K562 (cell line): ENCODE measurements around the gene SMIM35. TPM values are rescaled to one million over a fixed set of nuclear protein-coding genes. Genes with fewer than 3 reads are reported as not detected.

ENCODE experiments used
- ATAC-seq: fragments of 200-7000 bp; cut with Tn5 transposase; 3 replicates; pipeline ENCODE4 v1.9.1; 2020; ENCODE audit warnings: moderate library complexity
- BruUV-seq: library from RNA; stranded (reverse); fragments of 400-500 nt; replicated peaks from 2 replicates; lab custom pipeline; 2021; lab: Mats Ljungman, UMichigan
- CTCF ChIA-PET: fragments of 300-600 bp; formaldehyde crosslinking; extraction: SDS; loops from one replicate; lab custom pipeline; 2021; ENCODE audit warnings: low intra/inter-chr PET ratio; lab: Yijun Ruan, JAX
- POLR2A ChIA-PET: fragments of 300-600, 350-650 bp; sonication (Branson Sonifier 250); formaldehyde crosslinking; extraction: SDS; loops from one replicate; lab custom pipeline; 2021; ENCODE audit warnings: antibody characterized with exemption, inconsistent platforms; lab: Yijun Ruan, JAX
- DNase-seq, 4 experiments: peaks; one replicate each; pipeline versions ENCODE4 v3.0.0 to v3.0.0-alpha.2; 2011 to 2018; ENCODE audit warnings: low spot score in 3 of 4, mixed read lengths in 3 of 4; ENCODE audit errors: extremely low read depth in 1 of 4
- FAIRE-seq: peaks from 2 replicates; lab custom pipeline; 2011; peaks lifted over from hg19 to GRCh38; lab: Jason Lieb, UNC
- H2AFZ ChIP-seq: 2 replicates; pipeline ENCODE4 v1.6.0; 2011; ENCODE audit warnings: low read depth, low read length, control low read depth, inconsistent platforms
- H3K27ac ChIP-seq: fragments of 200-600 bp; 3 replicates; pipeline ENCODE4 v1.8.0; 2011; ENCODE audit warnings: low read depth, mild to moderate bottlenecking, control low read depth, inconsistent platforms, low read length, moderate library complexity, mixed read lengths; ENCODE audit errors: extremely low read depth
- H3K27me3 ChIP-seq, 2 experiments: fragments of 300-600 bp in 1 of 2; 2 replicates in 1 of 2; 3 replicates in 1 of 2; pipeline versions ENCODE4 v1.6.0 to v1.8.0; 2011; ENCODE audit warnings: inconsistent platforms in 2 of 2, low read length in 2 of 2, mild to moderate bottlenecking in 1 of 2, mixed read lengths in 1 of 2, moderate library complexity in 1 of 2; ENCODE audit not compliant: control insufficient read depth in 2 of 2, insufficient read depth in 2 of 2
- H3K36me3 ChIP-seq: fragments of 300-600 bp; 3 replicates; pipeline ENCODE4 v1.8.0; 2011; ENCODE audit warnings: mild to moderate bottlenecking, low read length, inconsistent platforms; ENCODE audit not compliant: control insufficient read depth, insufficient read depth
- H3K4me1 ChIP-seq, 2 experiments: fragments of 200-600 bp in 1 of 2; replicated peaks in 1 of 2; 2 replicates in 1 of 2; 3 replicates in 1 of 2; pipeline versions ENCODE4 v1.5.1 to v1.8.0; 2011; ENCODE audit warnings: inconsistent platforms in 2 of 2, low read length in 2 of 2, mild to moderate bottlenecking in 1 of 2, mixed read lengths in 1 of 2, moderate library complexity in 1 of 2; ENCODE audit not compliant: control insufficient read depth in 2 of 2, insufficient read depth in 2 of 2
- H3K4me2 ChIP-seq: 2 replicates; pipeline ENCODE4 v1.6.1; 2011; ENCODE audit warnings: low read length, control low read depth, inconsistent platforms, mixed read lengths; ENCODE audit not compliant: insufficient read depth
- H3K4me3 ChIP-seq: fragments of 200-600 bp; sonication (generic), shearing (Covaris generic); 2 replicates; pipeline ENCODE4 v1.5.1; 2016; ENCODE audit warnings: control low read depth, inconsistent platforms
- H3K79me2 ChIP-seq: fragments of 200-600 bp; 3 replicates; pipeline ENCODE4 v1.8.0; 2011; ENCODE audit warnings: low read length, inconsistent platforms; ENCODE audit not compliant: control insufficient read depth, insufficient read depth
- H3K9ac ChIP-seq, 2 experiments: 2 replicates each; pipeline versions ENCODE4 v1.6.0 to v1.6.1; 2011; ENCODE audit warnings: low read depth in 2 of 2, low read length in 2 of 2, control low read depth in 1 of 2, inconsistent platforms in 1 of 2, mild to moderate bottlenecking in 1 of 2, mixed read lengths in 1 of 2; ENCODE audit not compliant: insufficient read depth in 1 of 2
- H3K9me1 ChIP-seq: one replicate; pipeline ENCODE4 v1.6.0; 2011; ENCODE audit warnings: inconsistent platforms, mild to moderate bottlenecking, low read length, moderate library complexity; ENCODE audit not compliant: control insufficient read depth, insufficient read depth
- H3K9me3 ChIP-seq: replicated peaks from 2 replicates; pipeline ENCODE4 v1.5.1; 2011; ENCODE audit warnings: low read depth, low read length, inconsistent platforms; ENCODE audit not compliant: control insufficient read depth, insufficient read depth
- H4K20me1 ChIP-seq: replicated peaks from 2 replicates; pipeline ENCODE4 v1.6.1; 2011; ENCODE audit warnings: low read length, inconsistent platforms, mixed read lengths; ENCODE audit not compliant: control insufficient read depth, insufficient read depth
- ADNP ChIP-seq: fragments of 200-800 bp; sonication (Bioruptor generic); IDR thresholded peaks from 2 replicates; pipeline ENCODE4 v1.6.1; 2016; ENCODE audit warnings: missing genetic modification characterization, missing compliant biosample characterization
- BCOR ChIP-seq: fragments of 450-650 bp; IDR thresholded peaks from 2 replicates; pipeline ENCODE4 v1.6.1; 2016
- CHD4 ChIP-seq: fragments of 200-600 bp; sonication (generic); IDR thresholded peaks from 3 replicates; pipeline ENCODE4 v1.6.1; 2012; ENCODE audit warnings: low read depth, mild to moderate bottlenecking, mixed read lengths, low read length, inconsistent platforms; ENCODE audit not compliant: insufficient read depth, insufficient replicate concordance, poor library complexity, severe bottlenecking
- ELF4 ChIP-seq: fragments of 450-650 bp; formaldehyde crosslinking; IDR thresholded peaks from 2 replicates; pipeline ENCODE4 v1.4.0; 2022; ENCODE audit warnings: missing genetic modification characterization
- ERF ChIP-seq: fragments of 450-650 bp; formaldehyde crosslinking; IDR thresholded peaks from 2 replicates; pipeline ENCODE4 v1.4.0; 2020; ENCODE audit warnings: mild to moderate bottlenecking, mixed read lengths
- JUND ChIP-seq, 2 experiments: IDR thresholded peaks; 2 replicates in 1 of 2; 3 replicates in 1 of 2; pipeline ENCODE4 v1.6.1; 2011; ENCODE audit warnings: borderline replicate concordance in 2 of 2, low read depth in 2 of 2, low read length in 2 of 2, improper control_type of control experiment in 1 of 2, missing biosample characterization in 1 of 2, missing genetic modification characterization in 1 of 2, missing genetic modification reagents in 1 of 2
- KDM1A ChIP-seq, 2 experiments: fragments of 450-650 bp; IDR thresholded peaks; 2 replicates each; pipeline ENCODE4 v1.6.1; 2016; ENCODE audit warnings: mild to moderate bottlenecking in 2 of 2
- MBD1 ChIP-seq: fragments of 250-450 bp; sonication (Bioruptor Pico); IDR thresholded peaks from 2 replicates; pipeline ENCODE4 v1.8.0; 2022; ENCODE audit warnings: inconsistent platforms
- NBN ChIP-seq: fragments of 450-650 bp; IDR thresholded peaks from 2 replicates; pipeline ENCODE4 v1.6.1; 2016; ENCODE audit warnings: low read depth, mild to moderate bottlenecking
- RBM25 ChIP-seq: fragments of 200-400 bp; formaldehyde crosslinking; IDR thresholded peaks from 2 replicates; pipeline ENCODE4 v1.6.1; 2018; ENCODE audit warnings: low read length, low read depth, moderate library complexity; ENCODE audit not compliant: severe bottlenecking
- RCOR1 ChIP-seq, 2 experiments: IDR thresholded peaks; 2 replicates each; pipeline ENCODE4 v1.6.1; 2012; ENCODE audit warnings: low read depth in 2 of 2, low read length in 2 of 2, borderline replicate concordance in 1 of 2, improper control_type of control experiment in 1 of 2
- TAL1 ChIP-seq: fragments of 450-650 bp; IDR thresholded peaks from 2 replicates; pipeline ENCODE4 v1.6.1; 2016; ENCODE audit warnings: mild to moderate bottlenecking
- ZBED1 ChIP-seq: IDR thresholded peaks from 2 replicates; pipeline ENCODE4 v1.6.1; 2014
- ZFP36 ChIP-seq: fragments of 150-350 bp; IDR thresholded peaks from 2 replicates; pipeline ENCODE4 v1.6.1; 2018; ENCODE audit warnings: low read length, low read depth; ENCODE audit not compliant: partially characterized antibody
- ZNF140 ChIP-seq: fragments of 250-450 bp; sonication (Bioruptor Pico); IDR thresholded peaks from 2 replicates; pipeline ENCODE4 v1.8.0; 2021; ENCODE audit warnings: moderate library complexity, mild to moderate bottlenecking, inconsistent platforms
- ZNF280A ChIP-seq: fragments of 450-650 bp; IDR thresholded peaks from 2 replicates; pipeline ENCODE4 v1.6.1; 2018; ENCODE audit warnings: mild to moderate bottlenecking, low read depth; ENCODE audit not compliant: partially characterized antibody
- ZNF740 ChIP-seq, 3 experiments: fragments of 200-800 bp in 1 of 3; sonication (Bioruptor generic) in 1 of 3; sonication (generic) in 1 of 3; formaldehyde crosslinking in 1 of 3; IDR thresholded peaks; 2 replicates each; pipeline versions ENCODE4 v1.6.1 to v1.8.0; 2016 to 2022; ENCODE audit warnings: mild to moderate bottlenecking in 2 of 3, missing compliant biosample characterization in 2 of 3, missing genetic modification characterization in 2 of 3, missing genetic modification reagents in 1 of 3
- in situ Hi-C: fragments of 300-500 bp; cut with MboI; formaldehyde crosslinking; loops from 4 replicates; pipeline ENCODE4 v1.15.0; 2018; ENCODE audit warnings: inconsistent platforms, mixed read lengths
- intact Hi-C: fragments of 100-400 bp; cut with micrococcal nuclease; formaldehyde crosslinking; loops from 2 replicates; pipeline ENCODE4 v1.14.2; 2022
- polyA plus RNA-seq, 8 experiments: library from polyadenylated mRNA; depleted of rRNA in 4 of 8; stranded (reverse) in 5 of 8; unstranded in 3 of 8; fragments of >200 nt; fragmentation: Nextera tagmentation in 2 of 8; fragmentation: Illumina TruSeq in 1 of 8; extraction: Ambion mirVana in 2 of 8; extraction: Trizol in 1 of 8; gene quantifications; 2 replicates each; pipeline versions ENCODE4 v1.2.1 to v1.2.3, GENCODE V29; 2011 to 2014; ENCODE audit warnings: inconsistent platforms in 1 of 8, missing spikeins in 1 of 8
- total RNA-seq, 7 experiments: library from RNA; depleted of rRNA in 6 of 7; stranded (reverse); fragments of >200 nt in 6 of 7; fragmentation: Illumina TruSeq in 2 of 7; extraction: Trizol in 2 of 7; gene quantifications; 2 replicates each; pipeline versions ENCODE4 v1.2.1 to v1.2.3, GENCODE V29; 2011 to 2021; ENCODE audit warnings: low replicate concordance in 1 of 7

SMIM35 gene
- total and polyA plus RNA-seq, 9 of the 15 experiments (the other 6 are each of a cell fraction or from before 2014, with no cell fraction given) = 0.03 TPM; not detected in 7

GRCh38 chr11:118084656-118085055 lies 2.1 kb downstream of the SMIM35 start:
- in situ Hi-C loops = no loop called here
- CTCF ChIA-PET = no interaction called here
- no peak for FAIRE-seq

More at GRCh38 chr11:118084656-118085055, 2.1 kb downstream of the SMIM35 start:
- Histone ChIP-seq H3K79me2 (no peaks in the 10 kb centered on the region), H3K27me3 (peaks cover 6 to 25% of the 10 kb centered on the region in 2 experiments; a peak in 4 of 5 replicates), H3K27ac (no peak overlapping the region), H2AFZ (no peak overlapping the region), H3K4me2 (no peak overlapping the region), H3K36me3 (no peaks in the 10 kb centered on the region), H3K9me1 (no peaks in the 10 kb centered on the region), H3K9me3 (peaks cover 10% of the 10 kb centered on the region), H3K4me3 (no peak overlapping the region)
- POLR2A ChIA-PET = interaction anchor here (1.0 kb wide), 1 partner anchor 11 kb away, joined by 3 read pairs; no protein-coding TSS in a partner anchor
- ATAC-seq = no peak
- no peak for DNase-seq
- intact Hi-C loops = no loop called here
- BruUV-seq = no TSS peak
- TF ChIP-seq ZNF140 (CRISPR knock-in tag) (no peak), RBM25 (peak; percentile 74), ZBED1 (no peak), ELF4 (CRISPR knock-in tag) (no peak), RCOR1 (IDR thresholded peaks at IDR 0.05; ENCODE audit: borderline replicate concordance in 1 of 2, low read depth in 2 of 2, low read length in 2 of 2) (peak; percentile 14 to 57; a peak in 2 of 4 replicates), ZFP36 (no peak), TAL1 (no peak), ZNF740 (CRISPR knock-in tag; IDR thresholded peaks at IDR 0.05) (no peak), ZNF740 (tag; IDR thresholded peaks at IDR 0.05) (no peak), JUND (IDR thresholded peaks at IDR 0.05; ENCODE audit: borderline replicate concordance, low read depth, low read length) (no peak), JUND (tag; IDR thresholded peaks at IDR 0.05; ENCODE audit: borderline replicate concordance, low read depth, low read length) (no peak), ADNP (tag) (peak; percentile 72; the same call in 1 of the 2 replicates), CHD4 (peak; percentile 84), NBN (no peak), KDM1A (IDR thresholded peaks at IDR 0.05) (peak; percentile 74 to 82), MBD1 (CRISPR knock-in tag) (no peak), ERF (CRISPR knock-in tag) (no peak), ZNF280A (no peak), BCOR (peak; percentile 92)
- TF ChIP-seq, all 486 proteins: peak for 6
- H3K4me1 ChIP-seq = peaks cover 8 to 12% of the 10 kb centered on the region in 2 experiments; a peak in 4 of 5 replicates
- H3K9ac ChIP-seq = no peak overlapping the region
- H4K20me1 ChIP-seq = no peaks in the 10 kb centered on the region
